DMS 273 (cell line): ENCODE measurements around the gene MACIR.

Experiments
- DNase-seq: peaks from one replicate; lab custom pipeline; 2025; ENCODE audit not compliant: unreplicated experiment; lab: John Stamatoyannopoulos, UW

Gene MACIR

GRCh38 chr5:103244398-103244797 is 14.2 kb upstream of the MACIR start:
- DNase-seq = no peak

GRCh38 chr5:103245761-103246160 is 12.8 kb upstream of the MACIR start:
- no peak for DNase-seq

- no peak for DNase-seq
These were observed 11.4 kb upstream of the MACIR start for GRCh38 chr5:103247118-103247517.

GRCh38 chr5:103249068-103249467 is 9.5 kb upstream of the MACIR start:
- no peak for DNase-seq

GRCh38 chr5:103254921-103255320 is 3.6 kb upstream of the MACIR start:
- no peak for DNase-seq

GRCh38 chr5:103255691-103256090 is 2.9 kb upstream of the MACIR start:
- no peak for DNase-seq

GRCh38 chr5:103256178-103256577 is 2.4 kb upstream of the MACIR start:
- DNase-seq = no peak

- peak; percentile 89 for DNase-seq
These were observed 568 bp downstream of the MACIR start for GRCh38 chr5:103258957-103259704.

GRCh38 chr5:103259705-103260355 is 1.3 kb downstream of the MACIR start:
- DNase-seq = peak; percentile 85

- no peak for DNase-seq
These were observed 2.4 kb downstream of the MACIR start for GRCh38 chr5:103260951-103261350.

GRCh38 chr5:103262422-103262871 is 3.9 kb downstream of the MACIR start:
- no peak for DNase-seq

GRCh38 chr5:103263054-103263453 is 4.5 kb downstream of the MACIR start:
- DNase-seq = no peak

- DNase-seq = no peak
These were observed 5.9 kb downstream of the MACIR start for GRCh38 chr5:103264508-103264907.

GRCh38 chr5:103270581-103270980 is 12.0 kb downstream of the MACIR start:
- DNase-seq = no peak

- DNase-seq = no peak
These were observed 13.2 kb downstream of the MACIR start for GRCh38 chr5:103271570-103272289.

GRCh38 chr5:103272377-103272776 is 13.8 kb downstream of the MACIR start:
- DNase-seq = no peak

GRCh38 chr5:103273952-103274351 is 15.4 kb downstream of the MACIR start:
- DNase-seq = no peak

GRCh38 chr5:103275851-103276250 is 17.3 kb downstream of the MACIR start:
- DNase-seq = no peak

- DNase-seq = no peak
These were observed 22.4 kb downstream of the MACIR start for GRCh38 chr5:103280967-103281366.

GRCh38 chr5:103283120-103283519 is 24.6 kb downstream of the MACIR start:
- DNase-seq = no peak

- no peak for DNase-seq
These were observed 25.3 kb downstream of the MACIR start for GRCh38 chr5:103283869-103284268.

- no peak for DNase-seq
These were observed 28.1 kb downstream of the MACIR start for GRCh38 chr5:103286622-103287021.
